ENCODE measurements around the gene UBASH3B. TPM values are rescaled to one million over a fixed set of nuclear protein-coding genes. Genes with fewer than 3 reads are reported as not detected.

UBASH3B gene
- total RNA-seq, 2 donors from 2014 or later, result 0.78 to 12.9 TPM

DNA sequence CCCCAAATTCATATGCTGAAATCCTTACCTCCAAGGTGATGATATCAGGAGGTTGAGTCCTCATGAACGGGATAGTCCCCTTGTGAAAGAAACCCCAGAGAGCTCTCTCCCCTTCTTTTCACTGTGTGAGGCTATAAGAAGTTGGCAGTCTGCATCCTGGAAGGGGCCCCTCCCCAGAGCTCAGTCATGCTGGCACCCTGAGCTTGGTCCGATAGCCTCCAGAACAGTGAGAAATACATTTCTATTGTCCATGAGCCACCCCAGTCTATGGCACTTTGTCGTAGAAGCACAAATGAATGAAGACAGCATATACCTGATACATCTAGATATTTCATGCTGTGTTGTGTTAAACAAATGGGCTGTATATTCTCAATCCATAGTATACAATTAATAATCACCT is 101.7 kb downstream of the UBASH3B start:
- DNase-seq (no peak), ATAC-seq (no peak)
- Histone ChIP-seq H3K36me3 (replicated peaks in 1 of 2; ENCODE audit: insufficient read depth in 1 of 2, low read depth in 2 of 2) (no peaks in the 10 kb centered on the region), H3K4me3 (no peak overlapping the region), H3K9me3 (no peaks in the 10 kb centered on the region), H3K4me1 (no peaks in the 10 kb centered on the region), H3K27ac (no peak overlapping the region), H3K27me3 (no peaks in the 10 kb centered on the region)
- intact Hi-C loops (cut with DNase I), result no loop called here
- WGBS, 2 donors, result 90 to 92% methylated on average over 3 of the region's 3 CpGs
- TF ChIP-seq POLR2A (IDR thresholded peaks at IDR 0.05), result no peak
- TF ChIP-seq CTCF (IDR thresholded peaks at IDR 0.05), result no peak

DNA sequence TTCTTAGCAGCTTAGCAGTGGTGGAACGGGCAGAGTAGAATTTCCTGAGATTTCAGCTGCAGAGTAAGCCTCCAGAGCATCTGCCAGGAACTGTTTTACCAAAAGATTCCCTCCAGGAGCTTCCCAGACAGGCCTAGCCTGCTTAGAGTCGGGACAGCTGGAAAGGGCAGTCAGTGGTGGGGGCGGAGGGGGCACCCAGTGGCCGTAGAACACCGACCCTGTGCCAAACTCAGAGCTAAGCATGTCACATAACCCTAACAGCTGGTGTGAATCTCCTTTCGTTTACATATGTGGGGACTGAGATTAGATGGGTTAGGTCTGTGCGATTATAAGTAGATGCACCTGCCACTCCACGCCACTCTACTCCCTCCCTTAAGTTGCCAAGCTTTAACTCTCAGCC is 102.8 kb downstream of the UBASH3B start:
- DNase-seq, result no peak
- Histone ChIP-seq H3K4me1 (no peaks in the 10 kb centered on the region), H3K4me3 (no peak overlapping the region), H3K27ac (no peak overlapping the region), H3K27me3 (no peaks in the 10 kb centered on the region), H3K9me3 (no peaks in the 10 kb centered on the region), H3K36me3 (replicated peaks in 1 of 2; ENCODE audit: insufficient read depth in 1 of 2, low read depth in 2 of 2) (no peaks in the 10 kb centered on the region)
- no peak for TF ChIP-seq CTCF (IDR thresholded peaks at IDR 0.05)
- no peak for TF ChIP-seq POLR2A (IDR thresholded peaks at IDR 0.05)
- 68 to 74% methylated on average over 8 of the region's 8 CpGs for WGBS, 2 donors
- ATAC-seq, result no peak
- intact Hi-C loops (cut with DNase I), result no loop called here

- H3K4me3 ChIP-seq, result no peak overlapping the region
- TF ChIP-seq POLR2A (IDR thresholded peaks at IDR 0.05) (no peak), CTCF (IDR thresholded peaks at IDR 0.05) (no peak)
- intact Hi-C loops (cut with DNase I), result no loop called here
- no peak overlapping the region for H3K27ac ChIP-seq
- H3K27me3 ChIP-seq, result no peaks in the 10 kb centered on the region
- ATAC-seq (no peak), DNase-seq (no peak)
- no peaks in the 10 kb centered on the region for H3K4me1 ChIP-seq
- 70 to 75% methylated on average over 5 of the region's 5 CpGs for WGBS, 2 donors
- no peaks in the 10 kb centered on the region for H3K9me3 ChIP-seq
- H3K36me3 ChIP-seq (replicated peaks in 1 of 2; ENCODE audit: insufficient read depth in 1 of 2, low read depth in 2 of 2), result no peaks in the 10 kb centered on the region
Observed at GRCh38 chr11:122758974-122759373, 103.5 kb downstream of the UBASH3B start.

GRCh38 chr11:122763108-122763507 is 107.6 kb downstream of the UBASH3B start:
- ATAC-seq (no peak), DNase-seq (no peak)
- 60 to 83% methylated on average over 2 of the region's 2 CpGs for WGBS, 2 donors
- peaks cover 5% of the 10 kb centered on the region for H3K4me1 ChIP-seq
- H3K36me3 ChIP-seq (replicated peaks in 1 of 2; ENCODE audit: insufficient read depth in 1 of 2, low read depth in 2 of 2), result no peaks in the 10 kb centered on the region
- H3K27me3 ChIP-seq, result no peaks in the 10 kb centered on the region
- intact Hi-C loops (cut with DNase I), result no loop called here
- H3K9me3 ChIP-seq, result no peaks in the 10 kb centered on the region
- H3K4me3 ChIP-seq, result no peak overlapping the region
- H3K27ac ChIP-seq, result no peak overlapping the region
- TF ChIP-seq CTCF (IDR thresholded peaks at IDR 0.05) (no peak), POLR2A (IDR thresholded peaks at IDR 0.05) (no peak)

DNA sequence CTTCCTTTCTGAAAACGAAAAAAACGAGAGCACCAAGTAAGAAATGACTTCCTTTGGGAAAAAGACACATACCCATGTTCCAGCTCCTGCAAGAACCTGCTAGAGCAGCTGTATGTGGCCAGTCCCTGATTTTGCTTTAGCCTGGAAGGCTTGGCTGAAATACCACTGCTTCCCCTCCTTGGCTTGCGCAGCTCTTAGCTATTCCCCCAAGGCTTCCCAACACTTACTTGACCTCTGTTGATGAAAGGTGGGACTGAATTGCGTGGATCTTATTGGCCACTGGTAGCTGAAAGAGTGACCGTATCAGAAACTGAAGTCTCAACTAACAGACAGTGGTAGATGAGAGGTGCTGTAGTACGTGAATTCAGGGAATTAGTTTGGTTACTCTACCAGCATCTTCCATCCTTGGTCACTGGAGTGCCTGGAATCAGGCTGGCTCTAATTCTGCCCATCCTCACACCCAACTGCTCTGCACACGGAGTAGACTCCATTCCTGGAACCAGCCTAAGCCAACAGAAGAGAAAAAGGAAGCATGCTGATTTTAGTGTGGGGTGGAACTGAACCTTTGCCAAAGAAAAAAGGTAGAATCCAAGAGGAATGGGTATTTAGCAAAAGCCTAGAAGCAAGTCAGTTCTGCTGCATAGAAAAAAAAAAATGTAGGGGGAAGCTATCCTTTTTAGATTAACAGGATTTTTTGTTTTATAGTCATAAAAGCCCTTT is 109.0 kb downstream of the UBASH3B start:
- TF ChIP-seq CTCF (IDR thresholded peaks at IDR 0.05) (no peak), POLR2A (IDR thresholded peaks at IDR 0.05) (no peak)
- ATAC-seq (no peak), DNase-seq (no peak)
- intact Hi-C loops (cut with DNase I), result no loop called here
- Histone ChIP-seq H3K4me1 (peaks cover 5% of the 10 kb centered on the region), H3K4me3 (no peak overlapping the region), H3K9me3 (no peaks in the 10 kb centered on the region), H3K27me3 (no peaks in the 10 kb centered on the region), H3K36me3 (replicated peaks in 1 of 2; ENCODE audit: insufficient read depth in 1 of 2, low read depth in 2 of 2) (no peaks in the 10 kb centered on the region), H3K27ac (no peak overlapping the region)
- WGBS, 2 donors, result 80 to 82% methylated on average over 7 of the region's 7 CpGs
